Ishikawa (cell line): Measurements from ENCODE around the gene UBE2D4.
"Not testable (repeated sequence)": the region's sequence is repeated elsewhere in the genome, so short reads cannot be mapped to it uniquely, and the experiment has no call there.

ENCODE experiments used
- CEBPB ChIP-seq: IDR thresholded peaks from 2 replicates; pipeline ENCODE4 v1.6.1; 2012
- CREB1 ChIP-seq: IDR thresholded peaks from 2 replicates; pipeline ENCODE4 v1.6.1; 2012; ENCODE audit warnings: low read depth
- EGR1 ChIP-seq: IDR thresholded peaks from 2 replicates; pipeline ENCODE4 v1.6.1; 2012
- EP300 ChIP-seq: IDR thresholded peaks from 2 replicates; pipeline ENCODE4 v1.6.1; 2012; ENCODE audit warnings: borderline replicate concordance
- FOXM1 ChIP-seq: IDR thresholded peaks from 2 replicates; pipeline ENCODE4 v1.6.1; 2012; ENCODE audit warnings: low read depth, borderline replicate concordance
- MAX ChIP-seq: IDR thresholded peaks from 2 replicates; pipeline ENCODE4 v1.6.1; 2012
- NFIC ChIP-seq: IDR thresholded peaks from 2 replicates; pipeline ENCODE4 v1.6.1; 2012
- RAD21 ChIP-seq: IDR thresholded peaks from 2 replicates; pipeline ENCODE4 v1.6.1; 2012; ENCODE audit warnings: low read depth
- TCF12 ChIP-seq: IDR thresholded peaks from 2 replicates; pipeline ENCODE4 v1.6.1; 2012; ENCODE audit warnings: low read depth
- YY1 ChIP-seq: IDR thresholded peaks from 2 replicates; pipeline ENCODE4 v1.6.1; 2012; ENCODE audit warnings: low read depth
- ZBTB7A ChIP-seq: IDR thresholded peaks from 2 replicates; pipeline ENCODE4 v1.6.1; 2012; ENCODE audit warnings: low read depth
- TF ChIP-seq, protein P1 (sequence below): IDR thresholded peaks from 2 replicates; pipeline ENCODE4 v1.6.1; 2012; ENCODE audit warnings: low read depth, mild to moderate bottlenecking

Gene UBE2D4

GRCh38 chr7:43954524-43955228, 28.4 kb downstream of the UBE2D4 start:
- TF ChIP-seq FOXM1, result no peak
- TF ChIP-seq, protein P1, sequence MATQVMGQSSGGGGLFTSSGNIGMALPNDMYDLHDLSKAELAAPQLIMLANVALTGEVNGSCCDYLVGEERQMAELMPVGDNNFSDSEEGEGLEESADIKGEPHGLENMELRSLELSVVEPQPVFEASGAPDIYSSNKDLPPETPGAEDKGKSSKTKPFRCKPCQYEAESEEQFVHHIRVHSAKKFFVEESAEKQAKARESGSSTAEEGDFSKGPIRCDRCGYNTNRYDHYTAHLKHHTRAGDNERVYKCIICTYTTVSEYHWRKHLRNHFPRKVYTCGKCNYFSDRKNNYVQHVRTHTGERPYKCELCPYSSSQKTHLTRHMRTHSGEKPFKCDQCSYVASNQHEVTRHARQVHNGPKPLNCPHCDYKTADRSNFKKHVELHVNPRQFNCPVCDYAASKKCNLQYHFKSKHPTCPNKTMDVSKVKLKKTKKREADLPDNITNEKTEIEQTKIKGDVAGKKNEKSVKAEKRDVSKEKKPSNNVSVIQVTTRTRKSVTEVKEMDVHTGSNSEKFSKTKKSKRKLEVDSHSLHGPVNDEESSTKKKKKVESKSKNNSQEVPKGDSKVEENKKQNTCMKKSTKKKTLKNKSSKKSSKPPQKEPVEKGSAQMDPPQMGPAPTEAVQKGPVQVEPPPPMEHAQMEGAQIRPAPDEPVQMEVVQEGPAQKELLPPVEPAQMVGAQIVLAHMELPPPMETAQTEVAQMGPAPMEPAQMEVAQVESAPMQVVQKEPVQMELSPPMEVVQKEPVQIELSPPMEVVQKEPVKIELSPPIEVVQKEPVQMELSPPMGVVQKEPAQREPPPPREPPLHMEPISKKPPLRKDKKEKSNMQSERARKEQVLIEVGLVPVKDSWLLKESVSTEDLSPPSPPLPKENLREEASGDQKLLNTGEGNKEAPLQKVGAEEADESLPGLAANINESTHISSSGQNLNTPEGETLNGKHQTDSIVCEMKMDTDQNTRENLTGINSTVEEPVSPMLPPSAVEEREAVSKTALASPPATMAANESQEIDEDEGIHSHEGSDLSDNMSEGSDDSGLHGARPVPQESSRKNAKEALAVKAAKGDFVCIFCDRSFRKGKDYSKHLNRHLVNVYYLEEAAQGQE, result no peak
- peak; percentile 48 for TF ChIP-seq RAD21

- TF ChIP-seq EGR1 (no peak), MAX (no peak), EP300 (no peak)
Observed at GRCh38 chr7:43956027-43956426, 29.8 kb downstream of the UBE2D4 start.

DNA sequence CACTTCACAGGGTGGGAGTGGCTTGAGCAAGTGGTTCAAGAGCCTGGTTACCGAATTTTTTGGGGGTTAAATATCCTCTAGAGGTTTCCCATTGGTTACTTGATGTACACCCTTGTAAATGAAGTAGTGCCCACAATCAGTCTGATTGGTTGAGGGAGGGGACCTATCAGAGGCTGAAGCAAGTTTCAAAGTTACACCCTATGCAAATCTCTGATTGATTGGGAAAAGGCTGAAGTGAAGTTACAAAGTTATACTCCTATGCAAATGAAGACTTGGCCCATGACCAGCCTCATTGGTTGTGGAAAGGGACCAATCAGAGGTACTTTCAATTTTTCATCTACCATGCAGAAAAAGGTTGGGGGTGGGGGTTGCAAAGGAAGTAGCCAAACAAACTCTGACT, 34.7 kb downstream of the UBE2D4 start:
- TF ChIP-seq YY1 (no peak), ZBTB7A (no peak)

DNA sequence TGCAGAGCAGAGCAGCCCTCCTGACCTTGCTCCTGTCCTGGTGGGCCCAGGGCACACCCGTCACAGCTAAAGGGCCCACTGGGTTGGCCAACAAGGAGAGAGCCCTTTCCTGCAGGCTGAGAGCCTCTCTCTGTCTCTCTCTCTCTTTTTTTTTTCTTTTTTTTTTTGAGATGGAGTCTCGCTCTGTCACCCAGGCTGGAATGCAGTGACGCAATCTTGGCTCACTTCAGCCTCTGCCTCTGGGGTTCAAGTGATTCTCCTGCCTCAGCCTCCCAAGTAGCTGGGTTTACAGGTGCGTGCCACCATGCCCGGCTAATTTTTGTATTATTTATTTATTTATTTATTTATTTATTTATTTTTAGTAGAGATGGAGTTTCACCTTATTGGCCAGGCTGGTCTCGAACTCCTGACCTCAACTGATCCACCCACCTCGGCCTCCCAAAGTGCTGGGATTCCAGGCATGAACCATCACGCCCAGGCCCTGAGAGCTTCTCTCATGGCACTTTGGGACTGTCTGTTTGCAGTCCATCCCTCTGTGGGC, 47.9 kb downstream of the UBE2D4 start:
- peak; percentile 56; the same call in 1 of the 2 replicates for TF ChIP-seq CEBPB

- TF ChIP-seq RAD21 (no peak), NFIC (no peak), ZBTB7A (no peak), FOXM1 (no peak), CEBPB (no peak), CREB1 (no peak), EP300 (no peak), TCF12 (no peak), YY1 (no peak), EGR1 (no peak)
- TF ChIP-seq, protein P1, result no peak
Observed at GRCh38 chr7:43977525-43977924, 51.3 kb downstream of the UBE2D4 start.

DNA sequence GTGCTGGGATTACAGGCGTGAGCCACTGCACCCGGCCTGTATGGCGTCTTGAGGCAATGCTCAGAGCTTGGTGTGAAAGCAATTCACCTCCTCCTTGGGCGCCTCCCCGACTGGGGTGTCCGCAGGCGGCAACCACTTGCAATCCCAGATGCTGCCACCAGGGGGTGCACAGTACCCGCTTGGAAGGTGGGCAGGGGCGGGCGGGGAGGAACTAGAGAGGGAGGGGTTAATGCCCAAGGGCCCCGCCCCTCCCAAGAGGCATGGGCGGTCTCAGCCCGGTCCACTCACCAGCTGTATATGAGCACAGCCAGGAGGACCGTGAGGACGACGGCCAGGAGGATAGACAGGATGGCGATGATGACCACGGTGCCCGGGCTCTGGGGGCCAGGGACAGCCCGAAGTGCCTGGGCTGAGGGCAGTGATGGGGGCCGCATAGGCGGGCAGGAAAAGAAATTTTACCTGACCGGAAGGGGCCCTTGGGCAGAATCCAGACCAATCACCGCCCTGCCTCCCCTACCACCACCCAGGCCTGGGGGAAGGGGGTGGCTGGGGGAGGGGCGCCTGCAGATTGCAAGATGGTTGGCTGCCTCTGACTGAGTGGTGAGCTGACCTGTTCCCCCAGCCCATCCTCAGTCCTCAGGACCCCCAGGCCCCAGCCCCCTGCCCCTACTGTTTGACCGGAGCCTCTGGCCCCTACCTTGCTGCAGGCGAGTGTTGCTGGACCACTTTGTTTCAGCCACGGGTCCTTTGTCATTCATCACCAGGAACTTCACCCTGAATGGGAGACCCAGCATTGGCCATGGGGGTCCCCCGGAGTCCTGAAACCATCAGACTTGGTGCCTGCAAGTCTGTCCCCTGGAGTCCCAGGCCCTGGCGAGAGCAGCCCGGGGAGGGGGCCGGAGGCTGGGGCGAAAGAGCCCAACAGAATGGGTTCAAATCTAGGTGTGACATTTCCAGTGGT, 59.9 kb downstream of the UBE2D4 start:
- peak; percentile 58; the same call in 1 of the 2 replicates for TF ChIP-seq RAD21

DNA sequence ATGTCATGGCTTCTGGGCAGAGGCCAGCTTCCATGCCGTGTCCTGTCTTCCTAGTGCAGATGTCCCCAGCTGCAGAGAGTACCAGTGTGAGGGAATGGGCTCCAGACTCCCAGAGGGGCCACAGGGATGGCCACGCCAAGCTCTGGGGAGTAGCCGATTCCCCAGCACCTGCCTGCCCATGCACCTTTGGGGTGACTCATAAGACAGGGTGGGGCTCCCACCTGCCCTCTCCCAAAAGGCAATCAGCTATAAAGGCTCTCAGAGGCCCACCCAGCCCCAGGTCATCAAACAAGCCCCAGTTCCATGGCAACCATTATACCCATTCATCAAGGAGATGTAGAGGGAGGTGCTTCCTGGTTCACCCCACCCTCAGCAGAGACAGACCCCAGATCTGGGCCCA, 71.3 kb downstream of the UBE2D4 start, which contains the start of gene SPDYE1:
Gene SPDYE1, plus strand, starts transcription at position 366 of the 400 bp plus-strand sequence. CDS start 2,053 bp downstream, outside the sequence.
- not testable (repeated sequence) for TF ChIP-seq TCF12, MAX
- TF ChIP-seq, protein P1, result not testable (repeated sequence)
